Keratinocyte (primary cell): ENCODE results near the gene NYNRIN.

Experiments
- EZH2 ChIP-seq: IDR thresholded peaks from one replicate; pipeline ENCODE4 v1.6.1; 2012; ENCODE audit warnings: inconsistent platforms, mild to moderate bottlenecking, low read length, moderate library complexity
- TF ChIP-seq, protein P1 (sequence below), 3 experiments: IDR thresholded peaks in 1 of 3; conservative IDR thresholded peaks in 1 of 3; optimal IDR thresholded peaks in 1 of 3; 2 replicates in 2 of 3; 3 replicates in 1 of 3; pipeline versions ENCODE3 to v1.5.1; 2011; ENCODE audit warnings: low read length in 3 of 3, mild to moderate bottlenecking in 3 of 3, moderate library complexity in 2 of 3, control low read depth in 1 of 3, inconsistent platforms in 1 of 3; ENCODE audit not compliant: insufficient read depth in 2 of 3; ENCODE audit errors: extremely low read depth in 1 of 3

DNA sequence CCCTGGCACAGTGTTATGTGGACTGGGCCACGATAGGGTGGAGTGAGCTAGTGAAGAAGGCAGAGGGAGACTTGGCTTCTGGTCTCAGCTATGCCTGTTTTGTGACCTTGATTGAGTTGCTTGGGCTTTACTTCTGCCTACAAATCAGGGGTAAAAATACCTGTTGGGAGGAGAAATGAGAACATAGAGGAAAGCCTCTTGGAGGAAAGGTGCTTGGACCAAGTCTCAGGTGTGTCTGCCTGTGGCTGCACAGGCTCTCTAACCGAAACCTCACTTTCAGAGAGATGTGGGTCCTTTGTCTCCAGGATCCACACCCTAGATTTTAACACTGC is 38.9 kb downstream of the NYNRIN start:
- TF ChIP-seq, protein P1, sequence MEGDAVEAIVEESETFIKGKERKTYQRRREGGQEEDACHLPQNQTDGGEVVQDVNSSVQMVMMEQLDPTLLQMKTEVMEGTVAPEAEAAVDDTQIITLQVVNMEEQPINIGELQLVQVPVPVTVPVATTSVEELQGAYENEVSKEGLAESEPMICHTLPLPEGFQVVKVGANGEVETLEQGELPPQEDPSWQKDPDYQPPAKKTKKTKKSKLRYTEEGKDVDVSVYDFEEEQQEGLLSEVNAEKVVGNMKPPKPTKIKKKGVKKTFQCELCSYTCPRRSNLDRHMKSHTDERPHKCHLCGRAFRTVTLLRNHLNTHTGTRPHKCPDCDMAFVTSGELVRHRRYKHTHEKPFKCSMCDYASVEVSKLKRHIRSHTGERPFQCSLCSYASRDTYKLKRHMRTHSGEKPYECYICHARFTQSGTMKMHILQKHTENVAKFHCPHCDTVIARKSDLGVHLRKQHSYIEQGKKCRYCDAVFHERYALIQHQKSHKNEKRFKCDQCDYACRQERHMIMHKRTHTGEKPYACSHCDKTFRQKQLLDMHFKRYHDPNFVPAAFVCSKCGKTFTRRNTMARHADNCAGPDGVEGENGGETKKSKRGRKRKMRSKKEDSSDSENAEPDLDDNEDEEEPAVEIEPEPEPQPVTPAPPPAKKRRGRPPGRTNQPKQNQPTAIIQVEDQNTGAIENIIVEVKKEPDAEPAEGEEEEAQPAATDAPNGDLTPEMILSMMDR (optimal IDR thresholded peaks at IDR 0.05 in 1 of 3, IDR thresholded peaks at IDR 0.05 in 1 of 3, conservative IDR thresholded peaks at IDR 0.05 in 1 of 3; ENCODE audit: extremely low read depth in 1 of 3, insufficient read depth in 2 of 3, low read length in 3 of 3), result no peak
- TF ChIP-seq EZH2, result no peak
